ENCODE measurements around the gene TAF7. TPM values are rescaled to one million over a fixed set of nuclear protein-coding genes. Genes with fewer than 3 reads are reported as not detected.

TAF7 gene
- total and polyA plus RNA-seq, 12 donors = 33.1 to 111 (median 105) TPM

DNA sequence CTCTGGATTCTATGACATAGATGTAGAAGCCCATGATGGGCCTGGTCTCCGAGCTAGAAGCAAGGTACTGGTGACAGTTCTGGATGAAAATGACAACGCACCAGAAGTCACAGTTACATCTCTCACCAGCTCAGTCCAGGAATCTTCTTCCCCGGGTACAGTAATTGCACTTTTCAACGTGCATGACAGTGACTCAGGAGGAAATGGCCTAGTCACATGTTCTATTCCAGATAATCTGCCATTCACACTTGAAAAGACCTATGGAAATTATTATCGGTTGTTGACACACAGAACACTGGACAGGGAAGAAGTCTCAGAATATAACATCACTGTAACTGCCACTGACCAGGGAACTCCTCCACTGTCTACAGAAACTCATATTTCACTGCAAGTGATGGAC, 35.5 kb upstream of the TAF7 start:
- TF ChIP-seq, protein P1, sequence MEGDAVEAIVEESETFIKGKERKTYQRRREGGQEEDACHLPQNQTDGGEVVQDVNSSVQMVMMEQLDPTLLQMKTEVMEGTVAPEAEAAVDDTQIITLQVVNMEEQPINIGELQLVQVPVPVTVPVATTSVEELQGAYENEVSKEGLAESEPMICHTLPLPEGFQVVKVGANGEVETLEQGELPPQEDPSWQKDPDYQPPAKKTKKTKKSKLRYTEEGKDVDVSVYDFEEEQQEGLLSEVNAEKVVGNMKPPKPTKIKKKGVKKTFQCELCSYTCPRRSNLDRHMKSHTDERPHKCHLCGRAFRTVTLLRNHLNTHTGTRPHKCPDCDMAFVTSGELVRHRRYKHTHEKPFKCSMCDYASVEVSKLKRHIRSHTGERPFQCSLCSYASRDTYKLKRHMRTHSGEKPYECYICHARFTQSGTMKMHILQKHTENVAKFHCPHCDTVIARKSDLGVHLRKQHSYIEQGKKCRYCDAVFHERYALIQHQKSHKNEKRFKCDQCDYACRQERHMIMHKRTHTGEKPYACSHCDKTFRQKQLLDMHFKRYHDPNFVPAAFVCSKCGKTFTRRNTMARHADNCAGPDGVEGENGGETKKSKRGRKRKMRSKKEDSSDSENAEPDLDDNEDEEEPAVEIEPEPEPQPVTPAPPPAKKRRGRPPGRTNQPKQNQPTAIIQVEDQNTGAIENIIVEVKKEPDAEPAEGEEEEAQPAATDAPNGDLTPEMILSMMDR (IDR thresholded peaks at IDR 0.05) = no peak
- Histone ChIP-seq H3K9me3 (peaks cover 0 to 98% (median 56%) of the 10 kb centered on the region in 11 donors), H3K36me3 (peaks cover 0 to 33% (median 0%) of the 10 kb centered on the region in 9 donors), H3K27me3 (peaks cover 0 to 45% (median 0%) of the 10 kb centered on the region in 7 donors), H3K4me1 (peaks cover 0 to 42% (median 4%) of the 10 kb centered on the region in 9 donors), H3K4me3 (no peak overlapping the region), H3K27ac (no peak overlapping the region)
- DNase-seq = no peak
- no peak for ATAC-seq
- 67% methylated on average over 5 of the region's 5 CpGs for WGBS, 2 donors
- intact Hi-C loops (cut with DNase I) = loop anchor here in 1 of 10 donors (10.0 kb wide), 1 partner anchor 49 kb away; the partner anchor contains the start of genes PCDHGA9 and PCDHGB6

DNA sequence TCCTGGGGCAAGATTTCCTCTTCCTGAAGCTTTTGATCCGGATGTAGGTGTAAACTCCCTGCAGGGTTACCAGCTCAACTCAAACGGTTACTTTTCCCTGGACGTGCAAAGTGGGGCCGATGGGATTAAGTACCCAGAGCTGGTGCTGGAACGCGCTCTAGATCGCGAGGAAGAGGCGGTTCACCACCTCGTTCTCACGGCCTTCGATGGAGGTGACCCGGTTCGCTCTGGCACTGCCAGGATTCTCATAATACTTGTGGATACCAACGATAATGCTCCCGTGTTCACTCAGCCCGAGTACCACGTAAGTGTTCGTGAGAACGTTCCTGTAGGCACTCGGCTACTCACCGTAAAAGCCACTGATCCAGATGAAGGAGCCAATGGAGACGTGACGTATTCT, 35.1 kb upstream of the TAF7 start:
- H3K27me3 ChIP-seq = peaks cover 0 to 45% (median 0%) of the 10 kb centered on the region in 7 donors
- intact Hi-C loops (cut with DNase I) = loop anchor here in 1 of 10 donors (10.0 kb wide), 1 partner anchor 49 kb away; the partner anchor contains the start of genes PCDHGA9 and PCDHGB6
- TF ChIP-seq, protein P1 (IDR thresholded peaks at IDR 0.05) = no peak
- peaks cover 0 to 38% (median 0%) of the 10 kb centered on the region in 9 donors for H3K36me3 ChIP-seq
- DNase-seq (no peak), ATAC-seq (no peak)
- peaks cover 0 to 38% (median 4%) of the 10 kb centered on the region in 9 donors for H3K4me1 ChIP-seq
- no peak overlapping the region for H3K27ac ChIP-seq
- 44 to 52% methylated on average over 24 of the region's 24 CpGs for WGBS, 2 donors
- H3K4me3 ChIP-seq = peak overlapping the region in 6 of 10 donors; percentile 2 to 40 (median 34)
- peaks cover 0 to 98% (median 51%) of the 10 kb centered on the region in 11 donors for H3K9me3 ChIP-seq

DNA sequence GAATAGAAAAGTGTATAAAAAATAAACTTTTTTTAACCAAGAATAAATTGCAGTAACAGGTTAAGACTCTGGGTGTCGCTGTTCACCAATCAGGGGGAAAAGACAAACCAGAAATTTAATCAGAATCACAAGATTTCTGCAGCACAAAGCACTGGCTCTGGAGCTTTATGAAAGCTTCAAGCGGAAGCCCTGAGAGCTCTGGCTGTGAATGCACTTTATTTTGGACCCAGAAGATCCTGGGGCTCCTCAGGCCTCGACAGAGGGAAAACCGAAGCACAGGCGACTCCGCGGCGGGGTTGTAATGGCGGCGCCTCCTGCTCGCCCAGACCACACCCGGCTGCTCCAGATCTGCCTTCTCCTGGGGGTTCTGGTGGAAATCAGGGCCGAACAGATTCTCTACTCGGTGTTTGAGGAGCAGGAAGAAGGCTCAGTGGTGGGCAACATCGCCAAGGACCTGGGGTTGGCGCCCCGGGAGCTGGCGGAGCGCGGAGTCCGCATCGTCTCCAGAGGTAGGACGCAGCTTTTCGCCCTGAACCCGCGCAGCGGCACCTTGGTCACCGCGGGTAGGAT, 34.4 kb upstream of the TAF7 start, which contains the start of gene PCDHGA4:
TSS of gene PCDHGA4 (plus strand) at position 122 of the 570 bp plus-strand sequence. CDS start at position 209, 87 bp downstream.
- Histone ChIP-seq H3K27me3 (peaks cover 0 to 45% (median 0%) of the 10 kb centered on the region in 7 donors), H3K4me1 (peaks cover 0 to 34% (median 4%) of the 10 kb centered on the region in 9 donors), H3K36me3 (peaks cover 0 to 44% (median 0%) of the 10 kb centered on the region in 9 donors), H3K27ac (no peak within 1 kb of the TSS), H3K9me3 (peaks cover 0 to 98% (median 49%) of the 10 kb centered on the region in 11 donors), H3K4me3 (peak within 1 kb of the TSS in 8 of 10 donors; percentile 2 to 40 (median 34))
- 18 to 21% methylated on average over 29 of the region's 29 CpGs for WGBS, 2 donors
- intact Hi-C loops (cut with DNase I) = loop anchor here in 2 of 10 donors (5.0 to 10.0 kb wide), 2 partner anchors 37 to 50 kb away; partner anchors contain the start of genes PCDHGA8 (in 1 of the 2), PCDHGA9 (in 1 of the 2) and PCDHGB6 (in 1 of the 2)
- TF ChIP-seq, protein P1 (IDR thresholded peaks at IDR 0.05) = peak; percentile 13 to 61 (median 49)
- ATAC-seq = no peak
- DNase-seq = no peak

DNA sequence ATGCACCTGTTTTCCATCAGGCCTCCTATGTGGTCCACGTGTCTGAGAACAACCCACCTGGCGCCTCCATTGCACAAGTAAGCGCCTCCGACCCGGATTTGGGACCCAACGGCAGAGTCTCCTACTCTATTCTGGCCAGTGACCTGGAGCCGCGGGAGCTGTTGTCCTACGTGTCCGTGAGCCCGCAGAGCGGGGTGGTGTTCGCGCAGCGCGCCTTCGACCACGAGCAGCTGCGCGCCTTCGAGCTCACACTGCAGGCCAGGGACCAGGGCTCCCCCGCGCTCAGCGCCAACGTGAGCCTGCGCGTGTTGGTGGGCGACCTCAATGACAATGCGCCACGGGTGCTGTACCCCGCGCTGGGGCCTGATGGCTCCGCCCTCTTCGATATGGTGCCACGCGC, 31.0 kb upstream of the TAF7 start:
- peaks cover 0 to 38% (median 5%) of the 10 kb centered on the region in 9 donors for H3K4me1 ChIP-seq
- TF ChIP-seq, protein P1 (IDR thresholded peaks at IDR 0.05) = no peak
- 35 to 41% methylated on average over 31 to 32 of the region's 36 CpGs for WGBS, 2 donors
- H3K27ac ChIP-seq = no peak overlapping the region
- ATAC-seq (no peak), DNase-seq (no peak)
- peaks cover 0 to 37% (median 0%) of the 10 kb centered on the region in 7 donors for H3K27me3 ChIP-seq
- intact Hi-C loops (cut with DNase I) = loop anchor here in 2 of 10 donors (5.0 to 10.0 kb wide), 2 partner anchors 41 to 53 kb away; partner anchors contain the start of genes PCDHGA8 (in 1 of the 2), PCDHGA9 (in 1 of the 2) and PCDHGB6 (in 1 of the 2)
- H3K4me3 ChIP-seq = no peak overlapping the region
- H3K9me3 ChIP-seq = peaks cover 0 to 98% (median 47%) of the 10 kb centered on the region in 11 donors
- H3K36me3 ChIP-seq = peaks cover 0 to 44% (median 0%) of the 10 kb centered on the region in 9 donors
